ENCODE data around the gene PGM1. TPM values are rescaled to one million over a fixed set of nuclear protein-coding genes. Genes with fewer than 3 reads are reported as not detected.

Gene PGM1
- total RNA-seq, 4 donors from 2014 or later: 111 to 275 (median 132) TPM

DNA sequence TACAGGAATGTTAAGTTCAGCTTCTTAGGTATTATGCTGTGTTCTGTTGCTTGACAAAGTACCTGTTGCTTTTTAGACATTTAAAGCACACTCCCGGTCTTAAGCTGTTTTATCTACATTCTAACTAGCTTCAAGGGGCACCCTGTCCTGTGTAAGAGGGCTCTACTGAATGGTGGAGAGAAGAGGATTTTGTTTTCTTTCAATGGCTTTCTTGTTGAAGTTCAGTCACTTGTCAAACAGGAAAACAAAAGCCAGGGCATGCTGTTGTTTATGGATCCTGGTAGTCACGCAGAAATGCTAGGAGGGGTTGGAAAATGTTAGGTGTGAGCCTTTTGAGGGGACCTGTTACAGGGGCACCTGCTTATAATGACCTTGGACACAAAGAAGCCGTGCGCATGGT lies 30.7 kb downstream of the PGM1 start:
- TF ChIP-seq, protein P1, sequence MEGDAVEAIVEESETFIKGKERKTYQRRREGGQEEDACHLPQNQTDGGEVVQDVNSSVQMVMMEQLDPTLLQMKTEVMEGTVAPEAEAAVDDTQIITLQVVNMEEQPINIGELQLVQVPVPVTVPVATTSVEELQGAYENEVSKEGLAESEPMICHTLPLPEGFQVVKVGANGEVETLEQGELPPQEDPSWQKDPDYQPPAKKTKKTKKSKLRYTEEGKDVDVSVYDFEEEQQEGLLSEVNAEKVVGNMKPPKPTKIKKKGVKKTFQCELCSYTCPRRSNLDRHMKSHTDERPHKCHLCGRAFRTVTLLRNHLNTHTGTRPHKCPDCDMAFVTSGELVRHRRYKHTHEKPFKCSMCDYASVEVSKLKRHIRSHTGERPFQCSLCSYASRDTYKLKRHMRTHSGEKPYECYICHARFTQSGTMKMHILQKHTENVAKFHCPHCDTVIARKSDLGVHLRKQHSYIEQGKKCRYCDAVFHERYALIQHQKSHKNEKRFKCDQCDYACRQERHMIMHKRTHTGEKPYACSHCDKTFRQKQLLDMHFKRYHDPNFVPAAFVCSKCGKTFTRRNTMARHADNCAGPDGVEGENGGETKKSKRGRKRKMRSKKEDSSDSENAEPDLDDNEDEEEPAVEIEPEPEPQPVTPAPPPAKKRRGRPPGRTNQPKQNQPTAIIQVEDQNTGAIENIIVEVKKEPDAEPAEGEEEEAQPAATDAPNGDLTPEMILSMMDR (IDR thresholded peaks at IDR 0.05; ENCODE audit: low read depth): no peak

DNA sequence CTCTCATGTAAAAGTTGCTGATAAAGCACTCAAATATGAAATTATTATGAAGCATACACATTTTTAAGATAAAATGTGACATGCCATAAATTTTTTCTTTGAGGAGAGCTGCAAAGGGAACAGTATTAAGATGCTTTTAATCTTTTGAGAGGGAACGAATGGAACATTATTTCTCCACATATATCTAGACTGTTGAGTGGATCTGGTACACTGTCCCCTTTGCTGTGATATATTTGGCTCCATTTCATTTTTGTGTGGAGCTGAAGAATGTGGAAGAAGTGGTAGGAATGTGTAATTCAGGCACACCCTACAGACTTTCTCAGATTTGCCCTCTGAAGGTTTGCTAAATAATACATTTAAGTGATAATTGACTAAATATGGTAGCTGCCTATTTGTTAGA lies 31.7 kb downstream of the PGM1 start:
- TF ChIP-seq, protein P1 (IDR thresholded peaks at IDR 0.05; ENCODE audit: low read depth): no peak

DNA sequence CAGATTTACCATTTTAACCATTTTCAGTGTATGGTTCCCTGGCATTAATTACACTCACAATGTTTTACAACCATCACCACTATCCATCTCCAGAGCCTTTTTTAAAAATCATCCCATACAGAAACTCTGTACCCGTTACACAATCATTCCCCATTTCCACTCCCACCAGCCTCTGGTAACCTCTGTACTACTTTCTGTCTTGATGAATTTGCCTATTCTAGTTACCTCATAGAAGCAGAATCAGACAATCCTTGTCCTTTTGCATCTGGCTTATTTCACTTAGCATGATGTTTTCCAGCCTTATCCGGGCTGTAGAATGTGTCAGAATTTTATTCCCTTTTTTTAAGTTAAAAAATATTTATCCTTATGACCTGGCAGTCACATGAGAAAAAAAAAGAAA lies 33.0 kb downstream of the PGM1 start:
- TF ChIP-seq, protein P1 (IDR thresholded peaks at IDR 0.05; ENCODE audit: low read depth): no peak

DNA sequence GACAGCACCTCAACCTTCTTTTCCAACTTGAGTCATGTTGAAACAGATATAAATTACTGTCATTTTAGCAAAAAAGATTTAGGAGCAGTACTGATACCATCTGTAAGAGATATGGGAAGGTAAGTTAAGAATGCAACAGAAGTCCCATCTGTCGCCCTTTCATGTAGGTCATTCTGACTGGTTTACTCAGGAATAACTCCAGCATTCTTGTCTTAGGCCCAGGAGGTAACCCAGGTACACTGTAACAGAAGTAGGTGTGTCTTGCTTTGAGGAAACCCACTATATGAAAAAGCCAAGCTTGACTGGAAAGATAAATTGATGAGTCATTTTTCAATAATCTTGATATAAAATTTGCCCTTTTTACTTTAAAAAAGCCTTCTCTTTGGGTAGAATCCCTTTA lies 35.4 kb downstream of the PGM1 start:
- TF ChIP-seq, protein P1 (IDR thresholded peaks at IDR 0.05; ENCODE audit: low read depth): no peak

DNA sequence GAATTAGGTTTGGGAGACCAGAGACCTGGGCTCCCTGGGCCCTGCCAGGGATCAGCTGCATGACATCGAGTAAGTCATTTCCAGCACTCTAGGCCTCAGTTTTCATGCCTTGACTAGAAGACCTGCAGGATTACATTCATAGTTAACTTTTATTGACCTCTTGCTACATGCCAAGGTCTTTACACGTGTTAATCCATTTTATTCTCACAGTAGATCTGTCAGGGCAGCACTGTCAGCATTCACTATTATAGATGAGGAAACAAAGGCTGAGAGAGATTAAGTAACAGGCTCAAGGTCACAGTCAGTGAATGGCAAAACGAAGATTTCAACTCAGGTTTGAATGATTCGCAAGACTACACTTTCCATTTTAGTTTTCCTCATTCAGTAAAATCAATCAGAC lies 37.0 kb downstream of the PGM1 start:
- TF ChIP-seq, protein P1 (IDR thresholded peaks at IDR 0.05; ENCODE audit: low read depth): no peak

DNA sequence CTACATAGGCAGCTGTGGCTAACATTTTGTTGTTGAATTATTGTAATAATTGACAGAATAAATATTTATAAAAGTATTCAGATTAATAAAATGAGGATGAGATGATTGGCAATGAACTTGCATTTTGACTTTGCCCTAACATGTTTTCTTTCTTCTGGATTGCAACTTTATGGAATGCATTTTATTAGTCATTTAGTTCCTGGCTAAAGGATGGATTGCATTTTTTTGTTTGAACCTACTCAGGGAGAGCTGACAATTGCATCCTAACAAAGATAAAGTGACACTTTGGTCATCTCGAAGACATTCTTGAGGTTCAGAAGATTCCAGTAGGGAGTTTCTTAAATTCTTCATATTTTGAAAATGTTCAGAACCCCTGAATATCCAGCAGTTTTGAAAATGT lies 37.5 kb downstream of the PGM1 start:
- TF ChIP-seq, protein P1 (IDR thresholded peaks at IDR 0.05; ENCODE audit: low read depth): no peak

DNA sequence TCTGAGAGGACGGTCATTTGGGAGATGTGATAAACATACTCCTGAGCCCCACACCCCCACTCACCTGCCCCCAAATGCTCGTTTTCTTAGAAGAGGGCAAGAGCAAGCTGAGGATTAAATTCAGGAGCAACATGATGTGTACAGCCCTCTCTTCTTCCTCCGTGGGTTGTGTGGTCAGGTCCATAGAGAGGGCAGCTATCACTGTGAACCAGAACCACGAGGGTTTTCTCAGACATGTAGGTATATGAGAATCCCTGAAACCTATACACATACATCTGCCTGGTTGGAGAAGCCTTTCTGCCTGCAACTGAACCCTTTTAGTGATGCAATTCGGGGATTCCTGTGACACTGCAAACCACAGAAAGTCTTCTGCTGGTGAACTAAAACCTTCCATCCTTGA lies 38.9 kb downstream of the PGM1 start:
- TF ChIP-seq, protein P1 (IDR thresholded peaks at IDR 0.05; ENCODE audit: low read depth): no peak

Data from subcutaneous adipose tissue (tissue), 4 donors.